ENCODE data around the gene HIPK3.

HIPK3 gene

DNA sequence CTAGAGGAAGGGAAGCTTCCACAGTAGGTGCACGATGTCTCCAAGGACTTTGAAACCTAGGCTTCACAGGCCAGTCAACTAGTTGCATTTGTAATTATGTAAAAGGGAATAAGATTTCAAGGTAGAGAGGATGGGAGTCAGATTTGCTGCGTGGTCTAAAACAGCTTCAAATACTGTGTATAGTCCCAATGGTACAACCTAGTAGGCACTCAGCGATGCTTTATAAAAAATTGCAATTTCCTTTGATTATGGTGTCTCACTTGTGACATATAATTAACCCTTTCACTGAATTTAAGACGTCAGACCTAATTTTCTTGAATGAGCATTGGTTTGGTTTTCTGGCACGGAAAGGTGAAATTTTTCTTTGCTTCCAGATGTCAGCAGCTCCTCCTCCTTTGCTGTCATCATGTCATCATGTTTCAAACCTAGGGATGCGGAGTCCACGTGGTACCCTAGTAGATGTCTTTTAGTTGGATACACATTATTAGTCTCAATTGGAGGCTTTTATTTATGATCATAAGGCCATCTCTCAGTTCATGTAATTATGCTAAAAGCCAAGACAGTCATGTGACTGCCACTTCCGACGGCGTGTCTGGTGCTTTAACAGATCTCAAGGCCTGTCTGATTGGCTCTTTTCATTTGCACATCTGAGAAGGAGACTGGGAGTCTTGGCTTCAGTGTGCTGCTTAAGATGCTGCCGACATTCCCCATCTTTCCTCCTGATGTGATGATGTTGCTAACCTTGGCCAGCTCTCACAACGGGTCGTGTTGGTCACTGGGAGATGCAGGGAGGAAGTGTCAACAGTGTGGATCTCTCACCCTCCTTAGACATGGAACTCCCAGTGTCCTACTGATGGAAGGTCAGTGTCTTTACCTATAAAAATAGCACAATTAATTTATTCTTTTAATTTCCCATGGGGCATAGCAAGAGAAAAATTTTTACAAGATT is 134.0 kb downstream of the HIPK3 start:
- DNase-seq (ENCODE audit: low spot score in 2 of 2), result no peak
- Mint-ChIP-seq H3K27me3 (no peaks in the 10 kb centered on the region), H3K36me3 (no peaks in the 10 kb centered on the region), H3K9me3 (no peaks in the 10 kb centered on the region), H3K4me3 (no peak overlapping the region), H3K27ac (no peak overlapping the region), H3K4me1 (peaks cover 17% of the 10 kb centered on the region)
- no peak for ATAC-seq (ENCODE audit: low read depth)

DNA sequence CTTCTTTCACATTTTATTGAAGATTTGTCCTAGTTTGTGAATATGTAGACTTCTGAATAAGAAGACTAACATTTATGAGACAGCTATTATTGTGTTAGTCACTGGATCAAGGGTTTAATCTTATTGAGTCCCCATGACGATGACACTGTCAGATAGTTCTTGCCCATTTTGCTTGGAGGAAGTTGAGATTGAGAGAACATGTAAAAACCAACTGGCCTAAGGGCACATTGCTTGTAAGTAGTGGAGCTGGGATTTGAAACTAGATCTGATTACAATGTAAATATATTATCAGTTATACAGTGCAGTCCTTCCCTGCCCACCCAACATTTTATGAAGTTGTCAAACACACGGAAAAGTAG is 134.7 kb downstream of the HIPK3 start:
- no peaks in the 10 kb centered on the region for H3K36me3 Mint-ChIP-seq
- no peak for DNase-seq (ENCODE audit: low spot score in 2 of 2)
- no peaks in the 10 kb centered on the region for H3K27me3 Mint-ChIP-seq
- no peaks in the 10 kb centered on the region for H3K9me3 Mint-ChIP-seq
- peaks cover 17% of the 10 kb centered on the region for H3K4me1 Mint-ChIP-seq
- no peak for ATAC-seq (ENCODE audit: low read depth)
- H3K4me3 Mint-ChIP-seq, result no peak overlapping the region
- no peak overlapping the region for H3K27ac Mint-ChIP-seq

DNA sequence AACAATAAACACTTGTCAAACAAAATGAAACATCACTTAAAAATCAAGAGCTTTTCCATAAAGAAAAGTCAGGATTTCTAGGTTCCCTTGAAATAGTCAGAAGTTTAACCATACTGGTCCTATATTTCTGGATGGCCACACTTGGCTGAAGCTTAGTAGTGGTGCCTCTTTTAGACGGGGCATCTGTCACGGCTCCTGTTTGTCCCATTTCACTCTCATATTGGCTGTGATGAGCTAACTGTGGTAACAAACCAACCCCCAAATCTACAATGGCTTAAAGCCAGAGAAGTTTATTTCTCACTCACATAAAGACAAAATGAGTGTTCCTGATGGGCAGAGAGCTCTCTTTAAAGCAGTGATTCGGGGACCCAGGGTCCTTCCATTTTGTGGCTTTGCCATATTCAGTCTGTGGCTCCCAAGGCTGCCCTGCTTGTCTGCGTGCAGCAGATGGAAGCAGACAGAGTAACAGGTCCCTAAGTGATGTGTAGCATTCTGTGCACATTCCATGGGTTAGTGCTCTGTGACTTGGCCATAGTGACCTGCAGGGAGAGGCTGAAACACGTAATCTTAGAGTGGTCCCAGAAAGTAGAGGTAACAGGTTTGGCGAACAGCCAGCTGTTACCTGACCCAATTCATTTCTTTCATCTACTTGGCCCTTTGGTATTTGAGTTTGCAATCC is 137.4 kb downstream of the HIPK3 start:
- H3K9me3 Mint-ChIP-seq, result no peaks in the 10 kb centered on the region
- ATAC-seq (ENCODE audit: low read depth), result no peak
- H3K27me3 Mint-ChIP-seq, result no peaks in the 10 kb centered on the region
- DNase-seq (ENCODE audit: low spot score in 2 of 2), result no peak
- H3K36me3 Mint-ChIP-seq, result no peaks in the 10 kb centered on the region
- peaks cover 2% of the 10 kb centered on the region for H3K4me1 Mint-ChIP-seq
- no peak overlapping the region for H3K4me3 Mint-ChIP-seq
- no peak overlapping the region for H3K27ac Mint-ChIP-seq

DNA sequence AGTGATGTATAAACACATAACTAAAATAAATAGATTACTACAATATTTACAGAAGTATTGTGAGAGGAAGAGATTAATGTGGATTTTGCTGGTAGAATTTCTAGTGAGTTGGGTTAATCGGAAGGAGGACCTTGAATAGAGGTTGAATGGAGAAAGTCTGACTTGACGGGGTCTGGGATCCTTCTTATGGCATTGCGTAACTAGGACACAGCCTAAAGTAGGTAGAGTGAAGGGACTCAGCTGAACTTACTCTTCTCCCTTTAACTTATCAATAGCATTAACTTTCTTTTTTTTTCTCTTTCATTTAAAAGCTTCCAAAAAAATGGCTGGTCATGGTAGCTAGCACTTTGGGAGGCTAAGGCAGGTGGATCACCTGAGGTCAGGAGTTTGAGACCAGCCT is 139.2 kb downstream of the HIPK3 start:
- DNase-seq (ENCODE audit: low spot score in 2 of 2) (no peak), ATAC-seq (ENCODE audit: low read depth) (no peak)
- peaks cover 2% of the 10 kb centered on the region for H3K27me3 Mint-ChIP-seq
- H3K36me3 Mint-ChIP-seq, result no peaks in the 10 kb centered on the region
- H3K4me1 Mint-ChIP-seq, result no peaks in the 10 kb centered on the region
- no peak overlapping the region for H3K27ac Mint-ChIP-seq
- no peaks in the 10 kb centered on the region for H3K9me3 Mint-ChIP-seq
- H3K4me3 Mint-ChIP-seq, result no peak overlapping the region

DNA sequence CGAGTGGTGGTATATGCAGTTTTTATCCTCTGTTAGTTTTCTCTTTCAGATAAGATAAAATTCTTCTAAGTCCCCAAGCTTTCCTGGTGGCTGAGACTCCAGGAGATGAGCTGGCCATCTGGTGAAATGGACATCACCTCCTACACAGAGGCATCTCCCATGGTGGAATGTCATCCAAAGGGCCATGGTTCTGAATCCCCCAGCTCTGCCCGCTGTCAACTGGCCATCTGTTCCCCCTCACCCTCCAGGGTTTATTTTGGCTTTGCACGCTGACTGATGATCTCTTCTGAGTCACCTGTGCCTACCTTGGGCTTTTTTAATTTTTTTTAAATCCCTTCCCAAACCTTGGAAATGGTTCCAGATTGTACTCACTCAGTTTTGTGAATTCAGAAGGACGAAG is 142.2 kb downstream of the HIPK3 start:
- peaks cover 13% of the 10 kb centered on the region for H3K27me3 Mint-ChIP-seq
- no peak overlapping the region for H3K27ac Mint-ChIP-seq
- H3K36me3 Mint-ChIP-seq, result no peaks in the 10 kb centered on the region
- no peak for ATAC-seq (ENCODE audit: low read depth)
- no peaks in the 10 kb centered on the region for H3K9me3 Mint-ChIP-seq
- H3K4me1 Mint-ChIP-seq, result peaks cover 7% of the 10 kb centered on the region
- no peak for DNase-seq (ENCODE audit: low spot score in 2 of 2)
- no peak overlapping the region for H3K4me3 Mint-ChIP-seq

DNA sequence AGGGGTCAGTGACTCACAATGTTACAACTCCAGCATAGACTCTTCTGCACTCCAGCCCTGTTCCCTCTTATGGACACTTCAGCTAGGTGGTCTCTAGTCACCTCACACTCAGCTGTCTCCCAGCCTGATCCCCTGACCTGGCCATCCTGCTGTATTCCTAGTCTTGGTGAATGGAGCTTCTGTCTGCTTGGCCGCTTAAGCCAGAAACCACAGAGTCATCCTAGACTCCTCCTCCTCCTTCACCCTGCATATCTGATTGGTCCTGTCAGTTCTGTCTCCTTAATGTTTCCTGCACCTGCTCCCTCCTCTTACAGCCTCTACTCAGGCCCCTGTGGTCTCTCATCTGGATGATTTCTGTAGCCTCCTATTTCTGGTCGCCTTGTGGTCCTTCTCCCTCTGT is 144.9 kb downstream of the HIPK3 start:
- H3K36me3 Mint-ChIP-seq, result no peaks in the 10 kb centered on the region
- H3K27ac Mint-ChIP-seq, result no peak overlapping the region
- H3K9me3 Mint-ChIP-seq, result no peaks in the 10 kb centered on the region
- DNase-seq (ENCODE audit: low spot score in 2 of 2) (no peak), ATAC-seq (ENCODE audit: low read depth) (no peak)
- peaks cover 13% of the 10 kb centered on the region for H3K27me3 Mint-ChIP-seq
- H3K4me3 Mint-ChIP-seq, result no peak overlapping the region
- peaks cover 7% of the 10 kb centered on the region for H3K4me1 Mint-ChIP-seq

DNA sequence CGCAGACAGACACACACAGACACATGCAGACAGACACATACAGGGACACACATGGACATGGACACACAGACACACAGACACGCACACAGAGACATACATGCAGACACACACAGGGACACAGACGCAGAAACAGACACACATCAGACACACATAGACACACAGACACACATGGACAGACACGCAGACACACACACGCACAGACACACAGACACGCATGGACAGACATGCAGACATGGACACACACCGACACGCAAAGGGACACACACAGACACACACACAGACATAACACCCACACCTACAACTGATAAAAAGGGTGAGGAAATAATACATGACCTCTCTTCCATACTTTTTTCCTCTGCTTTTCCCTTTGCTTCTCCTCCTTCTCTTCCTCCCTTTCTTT is 146.2 kb downstream of the HIPK3 start:
- peaks cover 13% of the 10 kb centered on the region for H3K27me3 Mint-ChIP-seq
- no peak overlapping the region for H3K4me3 Mint-ChIP-seq
- no peaks in the 10 kb centered on the region for H3K9me3 Mint-ChIP-seq
- no peak for ATAC-seq (ENCODE audit: low read depth)
- no peak overlapping the region for H3K27ac Mint-ChIP-seq
- H3K4me1 Mint-ChIP-seq, result peaks cover 7% of the 10 kb centered on the region
- H3K36me3 Mint-ChIP-seq, result no peaks in the 10 kb centered on the region
- DNase-seq (ENCODE audit: low spot score in 2 of 2), result no peak

DNA sequence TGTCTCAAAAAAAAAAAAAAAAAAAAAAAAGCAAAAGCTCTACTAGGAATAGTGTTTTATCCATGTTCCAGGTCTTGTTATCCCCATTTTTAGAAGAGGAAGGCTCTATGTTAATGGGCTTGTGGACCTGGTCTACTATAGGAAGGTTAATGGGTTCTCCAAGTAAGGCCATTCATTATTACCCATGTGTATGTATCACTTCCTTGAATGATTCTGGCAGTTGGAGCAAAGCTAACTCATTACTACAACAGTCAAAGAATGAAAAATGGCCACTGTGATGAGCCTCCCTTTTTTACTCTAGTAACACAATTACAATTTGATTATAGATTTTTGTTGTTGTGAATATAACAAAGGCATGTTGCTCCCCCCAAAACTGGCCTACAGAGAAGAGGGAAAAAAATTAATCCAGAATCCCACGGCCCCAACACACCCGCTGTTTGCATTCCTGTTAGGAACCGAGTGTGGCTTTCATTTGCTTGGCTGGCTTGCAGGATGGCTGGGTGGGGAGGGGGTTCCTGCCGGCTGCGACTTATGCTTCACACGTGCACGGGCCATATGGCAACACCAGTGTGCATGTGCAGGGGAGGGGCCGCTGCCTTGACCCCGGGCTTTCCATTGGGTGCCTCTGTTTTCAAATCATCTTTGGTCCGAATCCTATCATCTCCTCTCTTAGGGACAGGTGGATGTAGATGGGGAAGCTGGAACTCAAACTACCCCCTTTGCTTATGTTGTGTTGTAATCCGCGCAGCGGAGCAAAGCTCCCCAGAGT is 148.8 kb downstream of the HIPK3 start:
- H3K27ac Mint-ChIP-seq, result no peak overlapping the region
- H3K27me3 Mint-ChIP-seq, result peaks cover 12% of the 10 kb centered on the region
- peaks cover 7% of the 10 kb centered on the region for H3K4me1 Mint-ChIP-seq
- H3K4me3 Mint-ChIP-seq, result no peak overlapping the region
- ATAC-seq (ENCODE audit: low read depth) (no peak), DNase-seq (ENCODE audit: low spot score in 2 of 2) (no peak)
- no peaks in the 10 kb centered on the region for H3K9me3 Mint-ChIP-seq
- no peaks in the 10 kb centered on the region for H3K36me3 Mint-ChIP-seq

Measured in memory B cell (primary cell).